ENCODE results near the gene TIMM13.

The TIMM13 gene

GRCh38 chr19:2455851-2456570 lies 28.6 kb upstream of the TIMM13 start:
- Histone ChIP-seq H3K4me3 (peak overlapping the region; percentile 61 to 100 (median 97)), H3K27ac (peak overlapping the region; percentile 27 to 90 (median 81))

- Histone ChIP-seq H3K27ac (peak overlapping the region in 18 of 21 experiments; percentile 56 to 90 (median 82)), H3K4me3 (peak overlapping the region; percentile 61 to 100 (median 97))
Observed at GRCh38 chr19:2454962-2455850, 27.8 kb upstream of the TIMM13 start.

- H3K27ac ChIP-seq: no peak overlapping the region
- H3K4me3 ChIP-seq: no peak overlapping the region
Observed at GRCh38 chr19:2454199-2454961, 27.0 kb upstream of the TIMM13 start.

GRCh38 chr19:2453431-2454025 lies 26.1 kb upstream of the TIMM13 start:
- H3K27ac ChIP-seq: no peak overlapping the region
- no peak overlapping the region for H3K4me3 ChIP-seq

- Histone ChIP-seq H3K27ac (no peak overlapping the region), H3K4me3 (no peak overlapping the region)
Observed at GRCh38 chr19:2451741-2452140, 24.4 kb upstream of the TIMM13 start.

- no peak overlapping the region for H3K27ac ChIP-seq
- H3K4me3 ChIP-seq: no peak overlapping the region
Observed at GRCh38 chr19:2451138-2451537, 23.8 kb upstream of the TIMM13 start.

- H3K4me3 ChIP-seq: no peak overlapping the region
- no peak overlapping the region for H3K27ac ChIP-seq
Observed at GRCh38 chr19:2449019-2449418, 21.6 kb upstream of the TIMM13 start.

- H3K27ac ChIP-seq: no peak overlapping the region
Observed at GRCh38 chr19:2446381-2446780, 19.0 kb upstream of the TIMM13 start.

GRCh38 chr19:2444251-2445002 lies 17.0 kb upstream of the TIMM13 start:
- H3K27ac ChIP-seq: no peak overlapping the region
- H3K4me3 ChIP-seq: no peak overlapping the region

More at GRCh38 chr19:2446381-2446780, 19.0 kb upstream of the TIMM13 start:
- no peak overlapping the region for H3K4me3 ChIP-seq

GRCh38 chr19:2443785-2444182 lies 16.4 kb upstream of the TIMM13 start:
- no peak overlapping the region for H3K4me3 ChIP-seq
- H3K27ac ChIP-seq: no peak overlapping the region

- no peak overlapping the region for H3K4me3 ChIP-seq
- H3K27ac ChIP-seq: no peak overlapping the region
Observed at GRCh38 chr19:2443116-2443784, 15.9 kb upstream of the TIMM13 start.

GRCh38 chr19:2441096-2441752 lies 13.8 kb upstream of the TIMM13 start:
- no peak overlapping the region for H3K27ac ChIP-seq
- H3K4me3 ChIP-seq: no peak overlapping the region

- H3K4me3 ChIP-seq: no peak overlapping the region
- H3K27ac ChIP-seq: no peak overlapping the region
Observed at GRCh38 chr19:2440515-2440914, 13.1 kb upstream of the TIMM13 start.

GRCh38 chr19:2438178-2438577 lies 10.8 kb upstream of the TIMM13 start:
- H3K27ac ChIP-seq: no peak overlapping the region
- no peak overlapping the region for H3K4me3 ChIP-seq

GRCh38 chr19:2436926-2437325 lies 9.5 kb upstream of the TIMM13 start:
- Histone ChIP-seq H3K27ac (no peak overlapping the region), H3K4me3 (no peak overlapping the region)

- H3K27ac ChIP-seq: no peak overlapping the region
- H3K4me3 ChIP-seq: no peak overlapping the region
Observed at GRCh38 chr19:2436384-2436783, 9.0 kb upstream of the TIMM13 start.

- H3K4me3 ChIP-seq: no peak overlapping the region
- no peak overlapping the region for H3K27ac ChIP-seq
Observed at GRCh38 chr19:2434721-2435265, 7.4 kb upstream of the TIMM13 start.

GRCh38 chr19:2434267-2434666 lies 6.9 kb upstream of the TIMM13 start:
- Histone ChIP-seq H3K27ac (no peak overlapping the region), H3K4me3 (no peak overlapping the region)

Measured in skin epidermis (tissue), 12 donors.